ENCODE measurements around the gene MTUS2.

DNA sequence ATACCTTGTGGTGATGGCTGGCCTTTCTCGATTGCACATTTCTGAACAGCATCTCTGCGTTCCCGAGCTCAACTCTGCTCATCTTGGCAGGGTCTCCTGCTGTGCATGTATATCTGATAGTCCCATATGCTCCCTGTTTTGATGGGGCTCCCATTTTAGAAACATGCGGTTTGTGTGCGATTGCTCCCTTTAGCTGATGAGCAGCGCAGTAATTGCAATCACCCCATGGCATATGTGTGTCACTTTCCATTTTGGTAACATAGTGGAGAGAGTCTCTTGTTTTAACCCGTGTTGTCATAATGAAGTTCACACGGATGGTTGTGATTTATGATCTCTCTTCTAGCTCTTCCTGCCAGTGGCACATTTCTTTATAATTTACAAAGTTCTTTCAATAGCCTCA is 144.7 kb downstream of the MTUS2 start:
- TF ChIP-seq CTCF (IDR thresholded peaks at IDR 0.05) (no peak), ZFX (IDR thresholded peaks at IDR 0.05; ENCODE audit: borderline replicate concordance) (no peak)

All from 22Rv1 (cell line).